ENCODE measurements around the gene STUB1. TPM values are rescaled to one million over a fixed set of nuclear protein-coding genes. Genes with fewer than 3 reads are reported as not detected.
A peak's percentile ranks its signal among the peaks of the same experiment; 100 is the strongest.

STUB1 gene
- total and polyA plus RNA-seq, 2 donors (not counting 1 experiment from before 2014, with no cell fraction given): 94.6 to 133 TPM

DNA sequence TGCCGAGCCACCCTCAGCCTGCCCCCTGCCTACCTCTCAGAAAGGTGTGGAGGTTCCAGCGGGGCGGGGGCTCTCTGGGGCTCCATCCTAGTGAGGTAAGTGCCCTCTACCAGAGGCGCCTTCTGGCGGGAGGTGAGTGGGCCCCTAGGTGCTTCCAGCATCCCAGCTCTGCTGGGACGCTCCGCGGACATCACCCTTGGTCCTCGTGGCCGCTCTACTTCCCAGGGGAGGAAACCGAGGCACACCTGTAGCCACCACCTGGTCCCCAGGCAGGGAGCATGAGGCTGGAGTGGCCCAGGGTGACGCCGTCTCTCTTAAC, 37.2 kb upstream of the STUB1 start:
- Histone ChIP-seq H3K4me3 (replicated peaks in 1 of 4; ENCODE audit: control extremely low read depth in 1 of 4, insufficient read depth in 1 of 4, low read depth in 3 of 4, low read length in 4 of 4) (peak overlapping the region in 2 of 4 experiments; percentile 71 to 79), H4K20me1 (ENCODE audit: control insufficient read depth, extremely low read depth, insufficient read depth, low read length) (no peaks in the 10 kb centered on the region), H3K36me3 (ENCODE audit: control insufficient read depth, insufficient read depth, low read length) (no peaks in the 10 kb centered on the region), H3K9me3 (ENCODE audit: control insufficient read depth, insufficient read depth, low read depth, low read length) (no peaks in the 10 kb centered on the region), H3K27me3 (ENCODE audit: control insufficient read depth, insufficient read depth, low read length) (no peaks in the 10 kb centered on the region), H3K9ac (ENCODE audit: insufficient read depth, low read length) (no peak overlapping the region), H2AFZ (ENCODE audit: low read length) (no peak overlapping the region), H3K79me2 (ENCODE audit: control insufficient read depth, insufficient read depth, low read length) (no peaks in the 10 kb centered on the region), H3K4me1 (ENCODE audit: control insufficient read depth, extremely low read depth, insufficient read depth, low read length) (peaks cover 6% of the 10 kb centered on the region), H3K27ac (ENCODE audit: insufficient read depth, low read length) (no peak overlapping the region), H3K4me2 (ENCODE audit: extremely low read depth, insufficient read depth, low read length) (peak overlapping the region; percentile 80)
- no peak for TF ChIP-seq EZH2 (IDR thresholded peaks at IDR 0.05; ENCODE audit: low read length, missing control alignments)
- TF ChIP-seq, protein P1, sequence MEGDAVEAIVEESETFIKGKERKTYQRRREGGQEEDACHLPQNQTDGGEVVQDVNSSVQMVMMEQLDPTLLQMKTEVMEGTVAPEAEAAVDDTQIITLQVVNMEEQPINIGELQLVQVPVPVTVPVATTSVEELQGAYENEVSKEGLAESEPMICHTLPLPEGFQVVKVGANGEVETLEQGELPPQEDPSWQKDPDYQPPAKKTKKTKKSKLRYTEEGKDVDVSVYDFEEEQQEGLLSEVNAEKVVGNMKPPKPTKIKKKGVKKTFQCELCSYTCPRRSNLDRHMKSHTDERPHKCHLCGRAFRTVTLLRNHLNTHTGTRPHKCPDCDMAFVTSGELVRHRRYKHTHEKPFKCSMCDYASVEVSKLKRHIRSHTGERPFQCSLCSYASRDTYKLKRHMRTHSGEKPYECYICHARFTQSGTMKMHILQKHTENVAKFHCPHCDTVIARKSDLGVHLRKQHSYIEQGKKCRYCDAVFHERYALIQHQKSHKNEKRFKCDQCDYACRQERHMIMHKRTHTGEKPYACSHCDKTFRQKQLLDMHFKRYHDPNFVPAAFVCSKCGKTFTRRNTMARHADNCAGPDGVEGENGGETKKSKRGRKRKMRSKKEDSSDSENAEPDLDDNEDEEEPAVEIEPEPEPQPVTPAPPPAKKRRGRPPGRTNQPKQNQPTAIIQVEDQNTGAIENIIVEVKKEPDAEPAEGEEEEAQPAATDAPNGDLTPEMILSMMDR (conservative IDR thresholded peaks at IDR 0.05 in 1 of 2, IDR thresholded peaks at IDR 0.05 in 1 of 2; ENCODE audit: low read depth in 1 of 2, low read length in 2 of 2): no peak
- DNase-seq (ENCODE audit: low read depth in 2 of 2): no peak

DNA sequence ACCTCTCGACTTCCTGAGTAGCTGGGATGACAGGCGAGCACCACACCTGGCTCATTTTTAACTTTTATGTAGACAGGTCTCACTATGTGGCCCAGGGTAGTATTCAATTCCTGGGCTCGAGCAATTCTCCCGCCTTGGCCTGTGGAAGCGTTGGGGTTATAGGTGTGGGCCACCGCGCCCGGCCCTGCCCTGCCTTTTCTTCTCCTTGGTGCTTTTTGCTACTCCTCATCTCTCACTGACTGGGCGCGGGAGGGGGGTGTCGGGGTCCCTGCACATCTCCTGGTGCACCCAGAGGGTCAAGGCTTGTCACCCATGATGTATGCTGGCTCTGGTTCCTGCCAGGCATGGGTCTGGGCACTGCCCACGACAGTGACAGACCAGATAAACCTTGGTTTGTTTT, 35.7 kb upstream of the STUB1 start:
- DNase-seq (ENCODE audit: low read depth in 2 of 2): no peak
- H3K36me3 ChIP-seq (ENCODE audit: control insufficient read depth, insufficient read depth, low read length): no peaks in the 10 kb centered on the region

DNA sequence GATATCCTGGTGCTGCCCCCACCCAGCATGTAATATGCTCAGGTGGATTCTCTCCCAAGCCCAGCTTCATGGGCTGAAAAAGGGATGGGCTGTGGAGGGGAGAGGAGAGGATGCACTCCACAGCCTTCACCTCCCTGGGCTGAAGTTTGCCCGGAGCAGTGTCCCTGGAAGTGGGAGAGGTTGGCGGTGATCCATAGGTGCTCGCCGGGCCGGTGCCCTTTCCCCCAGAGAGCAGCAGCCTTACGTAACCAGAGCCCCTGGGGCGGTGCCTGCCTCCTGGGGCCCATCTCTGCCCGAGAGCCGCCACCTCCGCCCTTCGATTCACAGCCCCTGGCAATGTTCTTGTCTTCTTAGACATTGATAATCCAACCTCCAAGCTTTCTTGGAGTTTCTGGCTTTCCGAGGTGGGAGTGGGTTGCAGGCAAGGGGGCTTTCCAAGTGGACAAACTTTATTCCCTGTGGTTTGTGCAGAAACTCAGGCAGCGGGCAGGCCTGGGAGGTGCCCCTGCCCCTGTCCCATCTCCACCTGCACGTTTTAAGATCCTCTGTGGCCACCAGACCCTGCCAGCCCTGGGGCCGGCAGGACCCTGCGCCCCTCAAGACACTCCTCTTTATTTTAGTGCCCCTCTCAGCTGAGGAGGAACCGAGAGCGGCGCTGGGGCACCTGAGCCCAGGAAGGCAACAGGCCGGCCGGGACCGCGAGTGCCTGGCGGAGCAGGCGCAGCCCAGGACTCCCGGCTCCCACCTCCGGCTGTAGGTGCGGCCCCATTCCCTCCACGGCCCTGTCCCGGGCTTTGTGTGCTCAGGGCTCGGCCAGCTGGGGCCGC, 34.1 kb upstream of the STUB1 start:
- H3K79me2 ChIP-seq (ENCODE audit: control insufficient read depth, insufficient read depth, low read length): peaks cover 6% of the 10 kb centered on the region
- TF ChIP-seq EZH2 (IDR thresholded peaks at IDR 0.05; ENCODE audit: low read length, missing control alignments): no peak
- TF ChIP-seq, protein P1 (conservative IDR thresholded peaks at IDR 0.05 in 1 of 2, IDR thresholded peaks at IDR 0.05 in 1 of 2; ENCODE audit: low read depth in 1 of 2, low read length in 2 of 2): no peak
- H3K36me3 ChIP-seq (ENCODE audit: control insufficient read depth, insufficient read depth, low read length): no peaks in the 10 kb centered on the region
- no peak for DNase-seq (ENCODE audit: low read depth in 2 of 2)
- no peaks in the 10 kb centered on the region for H3K9me3 ChIP-seq (ENCODE audit: control insufficient read depth, insufficient read depth, low read depth, low read length)
- H3K27me3 ChIP-seq (ENCODE audit: control insufficient read depth, insufficient read depth, low read length): no peaks in the 10 kb centered on the region
- H3K27ac ChIP-seq (ENCODE audit: insufficient read depth, low read length): no peak overlapping the region
- no peak overlapping the region for H3K4me3 ChIP-seq (replicated peaks in 1 of 4; ENCODE audit: control extremely low read depth in 1 of 4, insufficient read depth in 1 of 4, low read depth in 3 of 4, low read length in 4 of 4)
- H3K9ac ChIP-seq (ENCODE audit: insufficient read depth, low read length): no peak overlapping the region
- no peaks in the 10 kb centered on the region for H4K20me1 ChIP-seq (ENCODE audit: control insufficient read depth, extremely low read depth, insufficient read depth, low read length)
- peaks cover 13% of the 10 kb centered on the region for H3K4me1 ChIP-seq (ENCODE audit: control insufficient read depth, extremely low read depth, insufficient read depth, low read length)
- H3K4me2 ChIP-seq (ENCODE audit: extremely low read depth, insufficient read depth, low read length): no peak overlapping the region
- H2AFZ ChIP-seq (ENCODE audit: low read length): no peak overlapping the region

More for the DNA sequence above, 35.7 kb upstream of the STUB1 start:
- Histone ChIP-seq H3K4me3 (replicated peaks in 1 of 4; ENCODE audit: control extremely low read depth in 1 of 4, insufficient read depth in 1 of 4, low read depth in 3 of 4, low read length in 4 of 4) (no peak overlapping the region), H3K27ac (ENCODE audit: insufficient read depth, low read length) (no peak overlapping the region), H3K9ac (ENCODE audit: insufficient read depth, low read length) (no peak overlapping the region), H3K4me2 (ENCODE audit: extremely low read depth, insufficient read depth, low read length) (no peak overlapping the region), H2AFZ (ENCODE audit: low read length) (no peak overlapping the region), H3K79me2 (ENCODE audit: control insufficient read depth, insufficient read depth, low read length) (peaks cover 6% of the 10 kb centered on the region), H3K4me1 (ENCODE audit: control insufficient read depth, extremely low read depth, insufficient read depth, low read length) (peaks cover 10% of the 10 kb centered on the region), H3K27me3 (ENCODE audit: control insufficient read depth, insufficient read depth, low read length) (no peaks in the 10 kb centered on the region), H3K9me3 (ENCODE audit: control insufficient read depth, insufficient read depth, low read depth, low read length) (no peaks in the 10 kb centered on the region), H4K20me1 (ENCODE audit: control insufficient read depth, extremely low read depth, insufficient read depth, low read length) (no peaks in the 10 kb centered on the region)
- no peak for TF ChIP-seq EZH2 (IDR thresholded peaks at IDR 0.05; ENCODE audit: low read length, missing control alignments)
- TF ChIP-seq, protein P1 (conservative IDR thresholded peaks at IDR 0.05 in 1 of 2, IDR thresholded peaks at IDR 0.05 in 1 of 2; ENCODE audit: low read depth in 1 of 2, low read length in 2 of 2): no peak

Data from fibroblast of lung (primary cell).